Cardiac muscle cell (in vitro differentiated cells and primary cell): ENCODE results near the gene VCAM1. TPM values are rescaled to one million over a fixed set of nuclear protein-coding genes. Genes with fewer than 3 reads are reported as not detected.

Experiments used
- DNase-seq, 2 donors: peaks; one replicate each; pipeline versions ENCODE4 v3.0.0 to v3.0.0-alpha.2; 2010 to 2017; ENCODE audit warnings: low read depth in 1 of 2, low spot score in 1 of 2
- H3K27ac ChIP-seq: fragments of 200-600 bp; sonication (generic); 2 replicates; pipeline ENCODE4 v1.5.1; 2016
- H3K27me3 ChIP-seq: fragments of 200-600 bp; sonication (generic); 2 replicates; pipeline ENCODE4 v1.6.0; 2016; ENCODE audit warnings: control low read depth
- H3K36me3 ChIP-seq: fragments of 200-600 bp; sonication (generic); 2 replicates; pipeline ENCODE4 v1.5.1; 2016; ENCODE audit warnings: control low read depth
- H3K4me1 ChIP-seq: fragments of 200-600 bp; sonication (generic); 2 replicates; pipeline ENCODE4 v1.8.1; 2017; ENCODE audit warnings: low read depth, mild to moderate bottlenecking, mixed run types
- H3K4me3 ChIP-seq: fragments of 200-600 bp; sonication (generic); 2 replicates; pipeline ENCODE4 v1.5.1; 2016; ENCODE audit warnings: mild to moderate bottlenecking
- H3K9me3 ChIP-seq: fragments of 200-600 bp; sonication (generic); 2 replicates; pipeline ENCODE4 v1.5.1; 2017; ENCODE audit warnings: low read depth, mild to moderate bottlenecking, control low read depth
- CTCF ChIP-seq: IDR thresholded peaks from 2 replicates; pipeline ENCODE4 v1.5.1; 2012; ENCODE audit warnings: low read depth, mild to moderate bottlenecking, low read length
- polyA plus RNA-seq: library from polyadenylated mRNA; unstranded; fragments of >200 nt; fragmentation: Nextera tagmentation; extraction: Ambion mirVana; gene quantifications from 2 replicates; pipeline ENCODE4 v1.2.1, GENCODE V29; 2016
- total RNA-seq: library from RNA; depleted of rRNA; stranded (reverse); fragments of >200 nt; gene quantifications from 2 replicates; pipeline ENCODE4 v1.2.3, GENCODE V29; 2016

The VCAM1 gene
- total and polyA plus RNA-seq, 2 experiments from 2014 or later = 443 to 718 TPM

GRCh38 chr1:100752791-100753190, 33.2 kb downstream of the VCAM1 start:
- H3K9me3 ChIP-seq = no peaks in the 10 kb centered on the region
- H3K27ac ChIP-seq = no peak overlapping the region
- peak in 1 of 2 donors; percentile 72 for DNase-seq
- no peaks in the 10 kb centered on the region for H3K27me3 ChIP-seq
- peaks cover 32% of the 10 kb centered on the region for H3K4me1 ChIP-seq
- TF ChIP-seq CTCF = no peak
- no peaks in the 10 kb centered on the region for H3K36me3 ChIP-seq
- H3K4me3 ChIP-seq = no peak overlapping the region

GRCh38 chr1:100757946-100758345, 38.4 kb downstream of the VCAM1 start:
- Histone ChIP-seq H3K27ac (peak overlapping the region; percentile 93), H3K27me3 (no peaks in the 10 kb centered on the region), H3K4me3 (no peak overlapping the region), H3K4me1 (peaks cover 67% of the 10 kb centered on the region), H3K36me3 (no peaks in the 10 kb centered on the region), H3K9me3 (no peaks in the 10 kb centered on the region)
- no peak for TF ChIP-seq CTCF
- DNase-seq = peak in 1 of 2 donors; percentile 92

- H3K36me3 ChIP-seq = no peaks in the 10 kb centered on the region
- DNase-seq = no peak
- peaks cover 60% of the 10 kb centered on the region for H3K4me1 ChIP-seq
- no peak overlapping the region for H3K4me3 ChIP-seq
- H3K9me3 ChIP-seq = no peaks in the 10 kb centered on the region
- no peaks in the 10 kb centered on the region for H3K27me3 ChIP-seq
- peak overlapping the region; percentile 93 for H3K27ac ChIP-seq
- no peak for TF ChIP-seq CTCF
These were observed 39.6 kb downstream of the VCAM1 start for GRCh38 chr1:100759188-100759587.

- peak in 1 of 2 donors; percentile 58 for DNase-seq
- no peak for TF ChIP-seq CTCF
- no peak overlapping the region for H3K4me3 ChIP-seq
- peaks cover 54% of the 10 kb centered on the region for H3K4me1 ChIP-seq
- H3K9me3 ChIP-seq = no peaks in the 10 kb centered on the region
- peak overlapping the region; percentile 93 for H3K27ac ChIP-seq
- no peaks in the 10 kb centered on the region for H3K27me3 ChIP-seq
- no peaks in the 10 kb centered on the region for H3K36me3 ChIP-seq
These were observed 41.0 kb downstream of the VCAM1 start for GRCh38 chr1:100760511-100760910.

GRCh38 chr1:100762461-100762860, 42.9 kb downstream of the VCAM1 start:
- H3K27me3 ChIP-seq = no peaks in the 10 kb centered on the region
- no peak for DNase-seq
- TF ChIP-seq CTCF = no peak

More at GRCh38 chr1:100762461-100762860, 42.9 kb downstream of the VCAM1 start:
- Histone ChIP-seq H3K4me1 (peaks cover 39% of the 10 kb centered on the region), H3K36me3 (no peaks in the 10 kb centered on the region), H3K9me3 (no peaks in the 10 kb centered on the region), H3K27ac (no peak overlapping the region), H3K4me3 (no peak overlapping the region)
